ENCODE results near the gene CAPN3. TPM values are rescaled to one million over a fixed set of nuclear protein-coding genes. Genes with fewer than 3 reads are reported as not detected.

Gene CAPN3
- total RNA-seq, 1 donor from 2014 or later, result 13.7 TPM

GRCh38 chr15:42385206-42385979, 26.1 kb downstream of the CAPN3 start:
- H3K4me1 Mint-ChIP-seq, result peaks cover 1% of the 10 kb centered on the region
- H3K4me3 Mint-ChIP-seq, result no peak overlapping the region
- peak; percentile 42 for TF ChIP-seq CTCF (IDR thresholded peaks at IDR 0.05; ENCODE audit: unreplicated experiment)
- no peak overlapping the region for H3K27ac Mint-ChIP-seq
- no peaks in the 10 kb centered on the region for H3K27me3 Mint-ChIP-seq (ENCODE audit: low read depth)
- DNase-seq (ENCODE audit: low spot score in 2 of 2, unreplicated experiment in 2 of 2), result no peak
- H3K9me3 Mint-ChIP-seq, result no peaks in the 10 kb centered on the region
- H3K36me3 Mint-ChIP-seq, result no peaks in the 10 kb centered on the region

GRCh38 chr15:42385980-42386700, 26.8 kb downstream of the CAPN3 start:
- no peak overlapping the region for H3K4me3 Mint-ChIP-seq
- DNase-seq (ENCODE audit: low spot score in 2 of 2, unreplicated experiment in 2 of 2), result no peak
- no peak overlapping the region for H3K27ac Mint-ChIP-seq
- no peaks in the 10 kb centered on the region for H3K27me3 Mint-ChIP-seq (ENCODE audit: low read depth)
- TF ChIP-seq CTCF (IDR thresholded peaks at IDR 0.05; ENCODE audit: unreplicated experiment), result no peak
- H3K9me3 Mint-ChIP-seq, result no peaks in the 10 kb centered on the region
- H3K36me3 Mint-ChIP-seq, result no peaks in the 10 kb centered on the region
- H3K4me1 Mint-ChIP-seq, result peaks cover 1% of the 10 kb centered on the region

- Mint-ChIP-seq H3K4me3 (no peak overlapping the region), H3K36me3 (no peaks in the 10 kb centered on the region), H3K27ac (no peak overlapping the region), H3K27me3 (ENCODE audit: low read depth) (no peaks in the 10 kb centered on the region), H3K4me1 (peaks cover 1% of the 10 kb centered on the region), H3K9me3 (no peaks in the 10 kb centered on the region)
- TF ChIP-seq CTCF (IDR thresholded peaks at IDR 0.05; ENCODE audit: unreplicated experiment), result no peak
- DNase-seq (ENCODE audit: low spot score in 2 of 2, unreplicated experiment in 2 of 2), result no peak
Observed at GRCh38 chr15:42387603-42388002, 28.3 kb downstream of the CAPN3 start.

GRCh38 chr15:42392309-42393024, 33.2 kb downstream of the CAPN3 start:
- Mint-ChIP-seq H3K27me3 (ENCODE audit: low read depth) (no peaks in the 10 kb centered on the region), H3K4me3 (no peak overlapping the region), H3K27ac (no peak overlapping the region), H3K4me1 (no peaks in the 10 kb centered on the region), H3K36me3 (no peaks in the 10 kb centered on the region), H3K9me3 (no peaks in the 10 kb centered on the region)
- no peak for TF ChIP-seq CTCF (IDR thresholded peaks at IDR 0.05; ENCODE audit: unreplicated experiment)
- no peak for DNase-seq (ENCODE audit: low spot score in 2 of 2, unreplicated experiment in 2 of 2)

- no peaks in the 10 kb centered on the region for H3K4me1 Mint-ChIP-seq
- H3K27me3 Mint-ChIP-seq (ENCODE audit: low read depth), result no peaks in the 10 kb centered on the region
- DNase-seq (ENCODE audit: low spot score in 2 of 2, unreplicated experiment in 2 of 2), result no peak
- TF ChIP-seq CTCF (IDR thresholded peaks at IDR 0.05; ENCODE audit: unreplicated experiment), result no peak
- no peak overlapping the region for H3K27ac Mint-ChIP-seq
- no peaks in the 10 kb centered on the region for H3K9me3 Mint-ChIP-seq
- H3K4me3 Mint-ChIP-seq, result no peak overlapping the region
- no peaks in the 10 kb centered on the region for H3K36me3 Mint-ChIP-seq
Observed at GRCh38 chr15:42394106-42394505, 34.8 kb downstream of the CAPN3 start.

All from mesothelial cell of epicardium (in vitro differentiated cells).